Fibroblast of skin of left biceps (primary cell): Measurements from ENCODE around the gene OSTN.

Experiments
- DNase-seq, 2 experiments: peaks; one replicate each; pipeline ENCODE4 v3.0.0-alpha.2; 2013; ENCODE audit warnings: low read depth in 2 of 2

The OSTN gene

GRCh38 chr3:191313296-191313695 lies 114.3 kb downstream of the OSTN start:
- DNase-seq, result no peak

- DNase-seq, result no peak
These were observed 115.2 kb downstream of the OSTN start for GRCh38 chr3:191314109-191314728.
